ENCODE measurements around the gene TSHZ2. TPM values are rescaled to one million over a fixed set of nuclear protein-coding genes. Genes with fewer than 3 reads are reported as not detected.

The TSHZ2 gene
- total RNA-seq, 1 experiment from 2014 or later = not detected

DNA sequence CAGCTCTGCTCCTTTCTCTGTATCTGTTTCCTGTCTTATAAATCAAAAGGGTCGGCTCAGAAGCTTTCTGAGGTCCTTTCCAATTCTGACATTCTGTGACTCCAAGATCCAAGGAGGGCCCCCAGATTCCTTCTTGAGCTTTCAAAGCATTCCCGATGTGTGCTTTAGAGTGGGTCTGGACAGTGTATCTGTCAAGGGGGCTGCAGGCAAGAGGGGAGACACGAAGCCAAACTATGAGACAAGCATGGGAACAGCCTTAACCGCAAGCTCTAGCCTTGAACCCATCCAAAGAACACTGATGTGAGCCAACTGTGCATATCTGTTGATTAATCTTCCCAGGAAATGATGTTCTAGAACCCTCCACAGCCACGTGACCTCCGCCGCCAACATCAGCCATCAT is 73.8 kb downstream of the TSHZ2 start:
- in situ Hi-C loops (cut with HindIII; ENCODE audit: low sequenced_read_pairs) = no loop called here
- DNase-seq (ENCODE audit: low spot score) = no peak

DNA sequence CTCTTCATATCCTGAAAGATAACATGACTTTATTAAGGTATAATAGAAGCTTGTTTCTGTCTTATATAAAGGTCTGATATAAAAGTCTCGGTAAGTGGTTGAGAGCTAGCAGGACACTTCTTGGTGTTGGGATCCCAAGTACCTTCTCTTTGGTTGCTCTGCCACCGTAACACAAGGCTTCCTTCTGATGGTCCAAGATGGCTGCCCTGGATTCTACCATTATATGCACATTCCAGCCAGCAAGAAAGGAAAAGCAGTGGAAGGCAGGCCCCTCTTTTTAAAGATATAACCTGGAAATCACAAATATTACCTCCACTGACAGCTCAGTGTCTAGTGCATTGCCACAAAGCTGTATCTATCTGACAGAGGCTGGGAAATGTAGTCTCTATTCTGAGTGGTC is 75.0 kb downstream of the TSHZ2 start:
- in situ Hi-C loops (cut with HindIII; ENCODE audit: low sequenced_read_pairs) = no loop called here
- DNase-seq (ENCODE audit: low spot score) = no peak

DNA sequence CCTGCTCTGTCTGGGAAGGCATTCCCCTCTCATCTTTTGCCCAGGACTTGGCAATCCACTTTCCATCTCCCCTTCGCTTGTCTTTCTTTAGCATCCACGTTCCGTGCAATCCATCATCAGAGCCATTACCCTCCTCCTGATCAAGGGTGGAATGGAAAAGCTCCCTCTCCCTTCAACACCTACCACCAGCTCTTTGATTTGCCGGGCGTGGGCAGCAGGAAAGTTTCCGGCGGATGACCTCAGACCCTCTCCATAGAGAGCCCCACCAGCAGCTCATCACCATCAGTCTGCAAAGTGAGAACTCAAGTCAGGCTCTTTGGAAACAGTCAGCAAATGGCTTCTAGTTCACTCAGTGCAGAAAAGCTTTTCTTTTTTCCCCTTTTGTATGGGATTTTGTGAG is 76.2 kb downstream of the TSHZ2 start:
- in situ Hi-C loops (cut with HindIII; ENCODE audit: low sequenced_read_pairs) = no loop called here
- no peak for DNase-seq (ENCODE audit: low spot score)

DNA sequence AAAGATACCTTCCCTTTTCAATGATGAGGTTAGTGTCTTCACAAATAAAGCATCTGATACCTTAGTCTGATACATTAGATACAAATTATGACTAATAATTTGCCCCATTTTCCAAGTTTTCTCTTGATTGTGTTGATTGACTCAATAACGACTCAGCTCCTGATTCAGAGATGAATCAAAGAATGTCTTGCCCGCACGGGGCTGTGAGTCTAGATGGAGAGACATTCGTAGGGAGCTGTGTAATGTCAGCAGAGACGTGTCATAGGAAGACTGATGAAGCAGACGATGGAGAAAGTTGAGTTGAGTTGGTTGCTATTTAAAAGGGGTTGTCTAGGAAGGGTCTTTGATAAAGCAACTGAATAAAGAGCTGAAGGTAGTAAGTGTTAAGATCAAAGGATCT is 78.2 kb downstream of the TSHZ2 start:
- in situ Hi-C loops (cut with HindIII; ENCODE audit: low sequenced_read_pairs) = no loop called here
- DNase-seq (ENCODE audit: low spot score) = no peak

DNA sequence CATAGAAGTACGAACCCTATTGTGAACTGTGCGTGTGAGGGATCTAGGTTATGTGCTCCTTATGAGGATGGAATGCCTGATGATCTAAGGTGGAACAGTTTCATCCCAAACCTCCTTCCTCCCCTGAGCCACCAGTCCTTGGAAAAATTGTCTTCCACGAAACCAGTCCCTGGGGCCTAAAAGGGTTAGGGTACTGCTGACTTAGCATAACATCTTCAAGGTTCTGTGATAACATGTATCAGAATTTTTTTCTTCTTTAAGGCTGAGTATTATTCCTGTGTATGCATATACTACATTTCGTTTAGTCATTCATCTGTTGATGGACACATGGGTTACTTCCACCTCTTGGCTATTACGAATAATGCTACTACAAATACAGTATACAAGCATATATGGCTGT is 80.2 kb downstream of the TSHZ2 start:
- DNase-seq (ENCODE audit: low spot score) = no peak
- in situ Hi-C loops (cut with HindIII; ENCODE audit: low sequenced_read_pairs) = no loop called here

DNA sequence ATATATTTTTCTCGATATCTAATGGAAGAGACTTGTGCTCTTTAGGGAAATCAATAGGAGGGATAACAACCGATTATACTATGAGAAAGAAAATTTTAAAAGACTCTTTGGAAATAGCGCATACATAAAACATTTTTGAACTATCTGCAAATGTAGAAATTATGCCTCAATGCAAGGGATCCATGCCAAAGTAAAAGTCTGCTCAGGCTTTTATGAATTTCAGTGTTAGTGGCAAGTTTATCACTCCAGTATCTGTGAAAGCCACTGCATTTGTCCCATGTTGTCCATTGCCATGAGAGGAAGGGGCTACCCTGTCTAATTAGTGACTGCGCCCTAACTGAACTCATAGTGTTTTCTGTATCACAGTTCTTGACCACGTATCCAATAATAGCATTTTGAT is 81.4 kb downstream of the TSHZ2 start:
- no peak for DNase-seq (ENCODE audit: low spot score)
- in situ Hi-C loops (cut with HindIII; ENCODE audit: low sequenced_read_pairs) = no loop called here

DNA sequence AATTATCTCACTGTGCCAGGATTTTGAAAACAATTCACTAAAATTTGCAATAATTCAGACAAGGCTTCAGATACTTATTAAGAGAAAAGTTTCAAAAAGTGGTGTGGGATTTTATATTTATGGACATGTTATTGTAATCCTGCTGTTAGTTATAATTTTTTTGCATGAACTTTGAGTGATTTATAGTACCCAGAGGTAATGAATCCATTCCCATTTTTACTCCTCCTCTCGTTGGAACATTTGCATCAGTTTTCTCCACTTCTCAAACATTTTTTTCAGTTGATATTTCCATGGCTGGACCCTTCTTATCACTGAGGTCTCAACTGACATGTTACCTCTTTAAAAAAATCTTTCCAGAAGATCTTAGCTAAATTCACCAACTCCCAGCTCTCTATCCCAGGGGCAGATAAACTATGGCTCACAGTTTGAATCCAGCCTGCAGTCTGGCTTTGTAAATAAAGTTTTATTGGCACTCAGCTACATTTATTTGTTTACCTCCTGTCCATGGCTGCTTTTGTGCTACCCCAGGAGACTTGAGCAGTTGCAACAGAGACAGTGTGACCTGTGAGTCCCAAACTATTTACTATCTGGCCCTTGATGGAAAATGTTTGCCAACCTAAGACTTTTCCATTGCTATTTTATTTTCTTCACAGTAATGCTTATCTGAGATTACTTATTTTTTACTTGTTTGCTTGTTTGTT is 83.4 kb downstream of the TSHZ2 start:
- no peak for DNase-seq (ENCODE audit: low spot score)
- in situ Hi-C loops (cut with HindIII; ENCODE audit: low sequenced_read_pairs) = no loop called here

DNA sequence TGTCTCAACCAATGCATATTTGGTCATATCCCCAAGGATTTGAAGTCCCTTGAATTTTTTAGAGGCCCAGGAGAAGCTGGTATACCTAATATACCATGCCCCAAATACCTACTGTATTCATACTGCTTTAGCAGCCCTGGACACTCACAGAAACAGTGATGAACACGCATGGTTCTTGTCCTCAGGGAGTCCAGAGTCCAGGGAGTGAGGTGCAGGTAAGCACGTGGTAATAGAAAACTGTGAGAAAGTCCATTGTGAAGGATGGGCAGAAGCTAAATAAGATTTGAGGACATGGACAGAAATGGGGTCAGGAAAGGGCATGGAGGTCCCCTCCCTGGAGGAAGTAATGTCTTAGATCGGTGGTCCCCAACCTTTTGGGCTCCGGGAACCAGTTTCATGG is 85.4 kb downstream of the TSHZ2 start:
- no peak for DNase-seq (ENCODE audit: low spot score)
- in situ Hi-C loops (cut with HindIII; ENCODE audit: low sequenced_read_pairs) = no loop called here

DNA sequence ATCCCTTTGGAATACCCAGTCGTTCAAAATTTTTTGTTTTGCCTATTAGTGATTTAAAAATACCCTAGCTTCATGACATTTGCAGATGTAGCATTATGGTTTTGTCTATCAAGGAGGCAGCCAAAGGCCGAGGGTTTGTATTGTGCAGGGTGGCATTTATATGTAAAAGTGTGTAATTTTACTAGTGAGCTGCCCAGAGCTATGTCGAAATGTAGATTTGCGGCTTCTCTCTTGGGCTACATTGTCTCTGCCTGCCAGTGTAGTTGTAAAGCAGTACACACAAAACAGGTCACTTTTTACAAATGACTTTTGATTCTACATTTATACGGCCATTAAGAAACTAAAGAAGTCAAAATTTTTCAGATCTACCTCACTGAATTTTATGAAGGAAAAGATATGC is 87.7 kb downstream of the TSHZ2 start:
- no peak for DNase-seq (ENCODE audit: low spot score)
- in situ Hi-C loops (cut with HindIII; ENCODE audit: low sequenced_read_pairs) = no loop called here

DNA sequence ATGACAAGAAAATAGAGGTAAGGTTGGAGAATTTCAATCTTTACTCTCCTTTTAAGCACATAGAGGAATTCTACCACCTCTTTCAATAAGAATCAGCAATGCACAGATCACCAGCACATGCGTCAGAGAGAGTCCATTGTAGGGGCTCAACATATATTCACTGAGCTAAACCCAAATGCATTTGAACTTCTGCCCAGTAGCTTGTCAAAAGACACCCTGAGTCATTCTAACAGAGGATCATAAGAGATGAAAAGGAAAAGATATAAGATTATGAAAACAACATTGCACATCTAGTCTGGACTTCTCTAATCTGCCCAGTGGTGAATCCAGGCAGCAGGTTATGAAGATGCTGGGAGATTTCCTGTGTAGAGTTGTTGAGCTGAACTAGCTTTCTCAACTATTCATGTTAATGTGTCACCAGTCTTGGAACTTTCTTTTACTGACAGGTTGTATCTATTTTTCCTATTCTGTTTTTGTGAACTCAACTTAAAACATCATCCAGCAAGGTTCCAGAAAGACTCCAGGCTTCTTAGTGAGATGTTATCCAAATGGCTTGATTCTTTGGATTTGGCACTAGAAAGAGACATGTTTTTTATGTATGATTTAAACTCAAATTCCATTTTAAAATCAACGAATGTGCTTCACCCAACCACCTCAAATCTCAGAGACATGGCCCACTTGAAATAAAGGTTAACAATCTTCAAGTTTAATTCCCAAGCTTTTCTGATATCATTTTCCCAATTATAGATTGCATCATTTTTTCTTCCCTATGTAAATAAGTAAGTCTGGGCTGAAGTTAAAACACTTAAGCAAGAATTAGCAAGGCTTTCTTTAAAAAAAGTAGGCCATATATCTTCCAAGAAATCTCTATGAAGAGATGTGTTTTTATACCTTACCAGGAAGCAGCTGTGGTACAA is 89.3 kb downstream of the TSHZ2 start:
- in situ Hi-C loops (cut with HindIII; ENCODE audit: low sequenced_read_pairs) = no loop called here
- DNase-seq (ENCODE audit: low spot score) = no peak

DNA sequence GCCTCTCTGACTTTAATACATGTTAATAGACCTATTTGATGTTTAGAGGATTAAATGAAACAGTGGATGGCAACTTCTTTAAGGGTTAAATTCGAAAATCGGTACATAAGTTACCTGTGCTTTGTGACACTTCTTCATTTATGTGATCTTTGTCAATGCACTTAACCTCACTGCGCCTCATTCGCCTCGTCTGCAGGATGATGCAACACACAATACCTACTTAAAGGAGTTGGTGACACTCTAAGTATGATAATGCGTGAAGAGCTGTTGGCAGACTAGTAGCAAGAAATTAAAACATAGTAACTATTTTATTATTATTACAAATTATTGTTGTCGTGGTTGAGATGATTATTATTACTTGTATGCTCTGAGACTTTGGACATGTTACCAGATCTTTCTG is 92.8 kb downstream of the TSHZ2 start:
- DNase-seq (ENCODE audit: low spot score) = no peak
- in situ Hi-C loops (cut with HindIII; ENCODE audit: low sequenced_read_pairs) = no loop called here

DNA sequence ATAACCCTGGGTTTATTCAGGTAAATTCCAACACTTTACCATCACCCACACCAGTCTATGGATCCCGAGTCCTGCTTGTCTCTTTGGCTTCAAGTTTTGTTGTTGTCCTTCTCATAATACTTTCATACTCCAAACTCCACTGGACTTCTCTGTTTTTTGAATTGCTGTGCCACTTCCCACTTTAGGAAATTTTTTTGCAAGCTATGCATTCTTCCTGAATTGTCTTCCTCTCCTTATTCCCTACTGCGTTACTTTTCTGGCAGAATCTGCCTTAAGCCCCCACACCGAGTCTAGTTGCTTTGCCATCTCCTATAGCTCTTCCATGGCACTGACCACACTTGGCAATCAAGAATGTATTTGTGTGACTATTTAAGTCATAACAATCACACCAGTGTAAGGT is 96.1 kb downstream of the TSHZ2 start:
- DNase-seq (ENCODE audit: low spot score) = no peak
- in situ Hi-C loops (cut with HindIII; ENCODE audit: low sequenced_read_pairs) = no loop called here

DNA sequence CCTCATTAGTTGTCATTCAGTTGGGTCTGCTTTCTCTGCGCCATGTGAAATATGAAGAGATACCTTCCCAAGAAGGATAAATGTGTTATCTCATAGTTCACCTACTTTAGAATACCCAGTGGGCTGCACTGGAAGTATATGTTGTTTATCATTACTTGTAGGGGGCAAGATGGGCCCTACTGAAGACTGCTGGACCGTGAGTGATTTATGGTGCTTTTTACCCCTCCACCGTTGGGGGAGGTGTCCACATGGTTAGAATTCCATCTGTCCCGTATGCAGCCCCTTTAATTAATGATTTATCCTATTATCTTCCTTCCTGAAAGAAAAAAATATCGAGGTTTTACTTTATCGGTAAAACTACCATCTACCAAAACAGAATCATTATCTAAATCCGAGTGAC is 97.0 kb downstream of the TSHZ2 start:
- no peak for DNase-seq (ENCODE audit: low spot score)
- in situ Hi-C loops (cut with HindIII; ENCODE audit: low sequenced_read_pairs) = no loop called here

DNA sequence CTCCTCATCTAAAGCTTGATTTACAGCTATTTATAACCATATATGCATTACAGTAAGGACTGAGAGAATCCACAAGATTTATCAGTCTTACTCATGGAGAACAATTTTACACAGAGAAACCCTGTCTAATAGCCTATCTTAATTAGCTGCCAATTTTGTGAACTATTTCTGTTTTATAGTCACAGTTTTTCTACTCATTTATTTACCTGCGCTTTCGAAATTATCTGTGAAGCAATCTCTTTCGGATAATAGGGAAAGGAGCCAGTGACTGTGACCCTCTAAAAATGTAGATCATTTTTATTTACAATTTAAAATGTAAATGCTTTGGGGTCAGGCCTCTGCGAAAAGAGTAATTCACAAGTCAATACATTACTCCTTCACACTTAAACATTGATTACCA is 98.1 kb downstream of the TSHZ2 start:
- in situ Hi-C loops (cut with HindIII; ENCODE audit: low sequenced_read_pairs) = no loop called here
- DNase-seq (ENCODE audit: low spot score) = no peak

DNA sequence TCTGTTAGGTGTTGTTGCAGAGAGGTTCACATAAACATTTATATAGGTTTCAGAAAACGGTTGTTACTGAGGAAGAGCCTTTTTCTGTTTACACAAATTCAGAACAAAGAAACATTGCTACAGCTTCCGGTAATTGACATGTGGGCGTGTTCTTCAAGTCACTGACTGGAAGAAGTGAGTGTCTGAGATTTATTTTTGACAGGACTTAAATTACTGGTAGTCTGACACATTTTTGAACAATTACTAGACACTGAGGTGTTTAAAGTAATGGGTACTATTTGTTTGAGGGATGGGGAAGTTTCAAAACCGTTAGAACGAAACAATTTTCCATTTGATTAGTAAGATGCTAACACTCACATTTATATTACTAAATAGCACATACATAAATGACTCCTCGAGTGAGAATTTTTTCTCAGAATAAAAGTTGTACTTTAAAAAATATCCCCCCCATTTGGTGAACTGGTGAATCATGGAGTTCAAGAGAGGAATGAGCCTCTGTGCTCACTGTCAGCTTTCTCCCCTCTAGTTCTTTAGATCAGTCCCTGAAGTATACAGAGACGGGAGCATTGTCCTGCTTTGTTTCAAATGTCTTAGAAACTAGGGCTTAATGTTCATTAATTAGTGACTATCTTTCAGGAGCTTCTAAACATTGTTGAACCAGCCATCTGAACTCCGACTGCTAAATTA is 98.7 kb downstream of the TSHZ2 start:
- DNase-seq (ENCODE audit: low spot score) = no peak
- in situ Hi-C loops (cut with HindIII; ENCODE audit: low sequenced_read_pairs) = no loop called here

DNA sequence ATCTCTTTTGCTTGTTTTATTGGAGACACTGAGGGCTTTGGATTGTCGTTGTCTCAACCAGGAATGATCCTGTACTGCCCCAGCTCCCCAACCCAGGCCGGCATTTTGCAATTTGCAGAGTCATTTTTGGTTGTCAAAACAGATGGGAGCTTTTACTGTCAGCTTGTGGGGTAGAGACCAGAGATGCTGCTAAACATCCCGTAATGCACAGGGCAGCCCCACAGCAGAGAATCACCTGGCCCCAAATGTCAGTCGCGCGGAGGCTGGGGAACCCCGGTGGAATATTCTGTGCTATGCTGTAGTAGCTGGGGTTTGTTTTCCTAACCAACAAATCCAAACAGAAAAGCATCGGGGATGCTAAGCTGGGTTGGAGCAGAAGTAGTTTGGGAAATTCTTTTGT is 99.7 kb downstream of the TSHZ2 start:
- in situ Hi-C loops (cut with HindIII; ENCODE audit: low sequenced_read_pairs) = no loop called here
- DNase-seq (ENCODE audit: low spot score) = no peak

DNA sequence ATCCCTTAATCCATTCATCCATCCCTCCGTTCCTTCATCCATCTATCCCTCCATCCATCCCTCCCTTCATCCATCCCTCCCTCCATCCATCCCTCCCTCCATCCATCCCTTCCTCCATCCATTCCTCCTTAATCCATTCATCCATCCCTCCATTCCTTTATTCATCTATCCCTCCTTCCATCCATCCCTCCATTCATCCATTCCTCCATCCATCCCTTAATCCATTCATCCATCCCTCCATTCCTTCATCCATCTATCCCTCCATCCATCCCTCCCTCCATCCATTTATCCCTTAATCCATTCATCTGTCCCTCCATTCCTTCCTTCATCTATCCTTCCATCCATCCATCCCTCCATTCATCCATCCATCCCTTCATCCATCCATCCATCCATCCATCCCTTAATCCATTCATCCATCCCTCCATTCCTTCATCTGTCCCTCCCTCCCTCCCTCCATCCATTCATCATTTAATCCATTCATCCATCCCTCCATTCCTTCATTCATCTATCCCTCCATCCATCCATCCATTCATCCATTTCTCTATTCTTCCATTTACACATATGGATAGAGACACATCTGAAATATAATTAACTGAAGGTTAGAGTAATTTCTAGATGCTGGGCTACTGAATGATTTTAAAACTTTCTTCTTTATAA is 100.9 kb downstream of the TSHZ2 start:
- DNase-seq (ENCODE audit: low spot score) = no peak
- in situ Hi-C loops (cut with HindIII; ENCODE audit: low sequenced_read_pairs) = no loop called here

DNA sequence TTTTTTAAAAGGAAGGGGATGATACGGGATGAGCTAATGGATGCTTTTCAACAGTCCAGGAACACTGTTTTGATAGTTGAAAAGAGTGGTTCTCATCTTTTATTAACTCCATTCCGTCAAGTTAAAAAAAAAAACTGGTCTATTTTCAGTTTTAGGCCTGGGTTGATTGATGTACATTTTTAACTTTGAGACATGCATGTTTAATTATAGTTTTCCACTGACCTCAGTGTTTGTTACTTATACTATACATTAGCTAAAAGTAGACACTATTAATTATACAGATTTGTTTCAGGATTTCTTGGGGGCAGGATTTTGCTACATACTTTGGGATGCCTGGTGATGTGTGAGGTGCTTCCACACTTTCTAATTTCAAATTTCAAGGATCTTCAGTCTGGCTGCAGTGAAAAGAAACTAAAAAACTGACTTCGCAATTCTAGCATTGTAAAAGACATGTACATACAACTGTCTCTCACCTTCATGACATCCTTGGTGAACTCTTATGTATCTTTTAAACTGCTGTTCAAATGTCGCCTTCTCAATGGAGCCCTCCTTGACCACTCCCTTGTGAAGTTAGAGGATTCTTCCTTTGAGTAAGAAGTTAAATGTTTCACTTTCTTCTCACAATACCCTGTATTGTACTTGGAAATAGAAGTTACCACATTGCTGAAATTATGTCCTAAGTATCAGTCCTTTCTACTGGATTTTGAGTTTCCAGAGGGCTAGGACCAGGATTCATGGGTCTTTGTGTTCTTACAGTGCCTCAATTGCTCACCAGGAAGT is 101.7 kb downstream of the TSHZ2 start:
- in situ Hi-C loops (cut with HindIII; ENCODE audit: low sequenced_read_pairs) = no loop called here
- DNase-seq (ENCODE audit: low spot score) = no peak

DNA sequence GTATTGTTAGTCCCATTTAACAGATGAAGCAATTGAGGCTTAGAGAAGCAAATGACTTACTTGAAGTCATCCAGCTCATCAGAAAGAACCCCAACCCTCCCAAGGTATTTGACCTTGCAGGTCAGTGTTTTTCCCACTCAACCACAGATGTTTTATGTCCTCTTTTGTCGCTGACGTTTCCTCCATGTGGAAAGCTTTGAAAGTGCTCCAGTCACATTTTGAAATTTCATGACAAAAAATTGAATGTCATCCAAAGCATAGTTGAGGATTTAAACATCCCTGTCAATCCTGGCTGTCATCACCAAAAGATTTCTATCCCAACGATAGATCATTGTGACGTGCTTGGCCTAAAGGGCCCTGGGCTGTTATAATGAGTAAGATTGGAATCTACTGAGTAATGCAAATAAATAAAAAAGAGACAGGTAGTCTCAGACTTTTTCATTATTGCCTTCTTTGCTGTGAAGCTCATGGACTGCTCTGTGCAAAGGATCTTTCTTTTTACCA is 102.7 kb downstream of the TSHZ2 start:
- DNase-seq (ENCODE audit: low spot score) = no peak
- in situ Hi-C loops (cut with HindIII; ENCODE audit: low sequenced_read_pairs) = no loop called here
